GM12873 (cell line): ENCODE data around the gene NBEA.

Experiments
- TF ChIP-seq, protein P1 (sequence below): IDR thresholded peaks from 2 replicates; pipeline ENCODE4 v1.5.1; 2012; ENCODE audit warnings: low read depth, mild to moderate bottlenecking, moderate library complexity, low read length, control low read depth; ENCODE audit not compliant: insufficient read depth; ENCODE audit errors: missing control alignments

Gene NBEA

DNA sequence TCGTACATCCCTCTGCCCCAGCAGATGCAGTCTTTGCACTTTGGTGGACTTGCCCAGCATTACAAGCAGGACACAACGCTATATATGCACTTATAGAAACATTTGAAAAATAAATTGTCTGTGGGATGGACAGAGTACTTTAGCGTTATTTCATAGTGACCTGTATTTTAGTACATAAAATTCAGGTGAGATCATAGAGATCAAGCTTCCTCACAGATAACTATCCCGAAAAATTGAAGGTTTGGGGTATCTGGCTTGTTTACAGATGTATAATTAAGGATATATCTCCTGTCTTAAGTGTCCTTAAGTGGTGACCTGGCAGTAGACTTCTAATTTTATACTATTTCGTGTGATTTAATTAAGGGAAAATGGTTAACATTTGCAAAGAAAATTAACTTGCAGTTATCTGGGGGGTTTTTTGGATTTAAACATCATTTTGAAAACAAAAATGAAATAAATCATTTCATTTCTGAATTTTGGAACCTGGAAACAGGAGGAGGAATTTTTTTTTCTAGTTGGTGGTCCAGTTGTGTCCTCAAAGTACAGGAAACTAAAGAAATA is 535.4 kb downstream of the NBEA start:
- TF ChIP-seq, protein P1, sequence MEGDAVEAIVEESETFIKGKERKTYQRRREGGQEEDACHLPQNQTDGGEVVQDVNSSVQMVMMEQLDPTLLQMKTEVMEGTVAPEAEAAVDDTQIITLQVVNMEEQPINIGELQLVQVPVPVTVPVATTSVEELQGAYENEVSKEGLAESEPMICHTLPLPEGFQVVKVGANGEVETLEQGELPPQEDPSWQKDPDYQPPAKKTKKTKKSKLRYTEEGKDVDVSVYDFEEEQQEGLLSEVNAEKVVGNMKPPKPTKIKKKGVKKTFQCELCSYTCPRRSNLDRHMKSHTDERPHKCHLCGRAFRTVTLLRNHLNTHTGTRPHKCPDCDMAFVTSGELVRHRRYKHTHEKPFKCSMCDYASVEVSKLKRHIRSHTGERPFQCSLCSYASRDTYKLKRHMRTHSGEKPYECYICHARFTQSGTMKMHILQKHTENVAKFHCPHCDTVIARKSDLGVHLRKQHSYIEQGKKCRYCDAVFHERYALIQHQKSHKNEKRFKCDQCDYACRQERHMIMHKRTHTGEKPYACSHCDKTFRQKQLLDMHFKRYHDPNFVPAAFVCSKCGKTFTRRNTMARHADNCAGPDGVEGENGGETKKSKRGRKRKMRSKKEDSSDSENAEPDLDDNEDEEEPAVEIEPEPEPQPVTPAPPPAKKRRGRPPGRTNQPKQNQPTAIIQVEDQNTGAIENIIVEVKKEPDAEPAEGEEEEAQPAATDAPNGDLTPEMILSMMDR: no peak

DNA sequence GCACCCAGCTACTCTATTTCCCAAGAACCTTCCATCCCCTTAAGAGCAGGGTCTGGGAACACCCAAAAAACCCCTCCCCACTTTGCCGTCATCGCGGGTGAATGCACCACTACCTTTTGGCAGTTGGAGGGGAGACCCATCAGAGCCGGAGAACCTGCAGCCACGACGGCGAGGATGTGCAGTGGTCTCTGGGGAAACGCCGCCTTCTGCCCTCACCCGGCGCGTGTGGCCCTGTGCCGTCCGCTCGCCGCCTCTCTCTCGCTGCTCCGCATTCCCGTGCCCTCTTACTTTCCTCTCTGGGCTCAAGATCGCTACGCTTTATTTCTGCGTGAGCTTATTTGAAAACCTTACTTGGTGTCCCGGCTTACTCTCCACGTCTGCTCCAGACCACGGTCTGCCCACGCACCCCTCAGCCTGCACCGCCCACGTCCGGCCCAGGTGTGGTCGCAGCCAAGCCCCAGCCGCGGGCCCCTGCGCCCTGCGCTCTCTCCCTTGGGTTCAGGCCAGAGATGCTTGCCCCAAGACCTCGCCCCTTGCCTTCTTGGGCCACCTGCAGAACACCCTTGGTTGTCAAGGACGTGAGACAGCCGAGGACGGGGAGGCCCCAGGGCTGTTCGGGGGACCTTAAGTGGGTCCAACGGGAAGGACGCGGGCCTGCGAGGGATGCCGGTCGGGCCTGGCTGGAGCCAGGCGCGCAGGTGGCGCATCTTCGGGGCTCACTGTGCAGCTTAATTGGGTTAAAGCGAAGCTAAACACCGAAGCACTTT is 536.4 kb downstream of the NBEA start:
- TF ChIP-seq, protein P1: no peak

DNA sequence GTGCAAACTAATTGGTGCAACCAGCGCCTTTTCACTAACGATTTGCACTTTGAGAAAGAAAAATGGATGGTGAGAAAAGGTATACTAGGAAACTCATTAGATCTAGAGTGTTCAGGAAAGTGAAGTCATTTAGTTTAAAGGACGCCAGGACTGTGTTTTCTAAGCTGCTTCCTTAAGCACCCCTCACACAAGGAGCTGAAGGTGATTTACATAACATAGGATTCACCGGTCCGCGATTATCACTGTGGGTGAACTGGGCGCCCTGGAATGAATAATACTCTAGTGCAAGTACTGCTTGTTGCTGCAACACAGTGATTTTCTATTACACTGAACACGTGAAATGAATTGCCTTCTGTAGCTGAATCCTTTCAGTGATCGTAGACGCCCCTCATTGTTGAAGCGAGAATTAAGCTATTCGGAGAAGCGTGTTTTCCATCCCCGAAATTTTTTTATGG is 537.0 kb downstream of the NBEA start:
- TF ChIP-seq, protein P1: no peak

DNA sequence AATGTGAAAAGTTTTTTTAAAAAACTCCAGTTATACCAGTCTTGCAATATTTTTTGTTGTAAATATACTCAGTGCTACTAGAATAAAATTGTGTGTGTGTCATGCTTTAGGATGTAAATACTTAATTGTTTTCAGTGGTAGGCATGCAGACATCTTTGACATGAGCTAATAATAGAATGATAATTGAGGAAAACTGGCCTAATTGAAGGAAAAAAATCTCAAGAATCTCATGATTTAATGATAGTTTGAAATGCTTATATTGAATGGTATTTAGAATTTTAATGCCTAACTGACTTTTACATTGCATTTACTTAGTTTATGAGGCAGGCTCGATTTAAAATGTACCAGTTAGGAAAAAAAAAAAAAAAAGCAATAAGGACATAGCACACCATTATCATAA is 537.6 kb downstream of the NBEA start:
- TF ChIP-seq, protein P1: no peak

DNA sequence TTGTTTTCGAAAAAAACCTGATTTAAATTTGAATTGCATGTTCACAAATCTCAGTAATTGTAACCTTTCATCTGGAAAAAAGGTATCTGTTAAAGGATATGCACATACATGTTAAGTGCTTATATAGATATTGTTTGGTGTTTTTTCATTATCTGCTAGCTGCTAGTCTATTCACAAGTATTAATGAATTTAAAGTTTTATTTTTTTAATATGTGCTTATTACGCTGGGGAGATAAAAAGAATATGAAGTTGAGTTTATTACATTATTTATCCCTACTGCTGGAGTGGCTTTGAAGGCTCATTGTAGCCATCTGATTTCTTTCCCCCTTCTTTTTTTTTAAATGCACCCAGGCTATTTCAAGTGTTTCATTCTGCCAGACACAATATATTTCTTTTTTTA is 538.3 kb downstream of the NBEA start:
- TF ChIP-seq, protein P1: no peak

DNA sequence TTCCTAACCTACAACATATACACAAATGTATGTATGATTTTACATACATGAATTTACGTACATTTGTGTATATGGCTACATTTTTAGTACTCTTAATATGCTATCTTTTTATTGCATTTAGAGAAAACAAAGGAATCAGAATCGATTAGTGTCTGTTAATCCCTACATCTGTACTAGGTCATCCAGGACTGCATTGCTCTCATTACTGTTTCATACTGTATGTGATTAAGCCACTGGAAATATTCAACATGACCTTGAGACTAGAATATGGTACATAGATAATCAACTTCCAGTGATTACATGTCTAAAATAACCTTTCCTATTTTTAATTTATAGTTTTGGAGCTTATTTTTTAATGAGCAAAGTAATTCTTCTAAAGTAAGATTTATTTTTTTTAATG is 539.7 kb downstream of the NBEA start:
- TF ChIP-seq, protein P1: no peak

DNA sequence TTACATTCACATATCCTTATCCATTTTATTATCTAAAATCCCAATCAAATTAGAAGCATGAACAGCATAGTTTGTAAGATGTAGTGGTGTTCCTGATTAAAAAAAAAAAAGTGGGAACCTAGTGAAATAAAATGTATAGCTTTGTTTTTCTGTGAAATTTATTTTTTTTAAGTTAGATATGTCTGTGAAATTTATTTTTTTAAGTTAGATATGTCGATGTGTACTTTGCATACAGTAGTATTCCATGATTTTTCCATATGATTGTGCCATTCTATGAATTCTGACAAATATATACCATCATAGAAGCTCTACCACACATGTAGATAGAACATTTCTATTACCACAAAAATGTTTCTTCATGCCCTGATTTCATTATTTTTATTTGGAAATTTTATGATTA is 540.5 kb downstream of the NBEA start:
- TF ChIP-seq, protein P1: no peak
